ENCODE measurements around the gene ERBB4.

Gene ERBB4

DNA sequence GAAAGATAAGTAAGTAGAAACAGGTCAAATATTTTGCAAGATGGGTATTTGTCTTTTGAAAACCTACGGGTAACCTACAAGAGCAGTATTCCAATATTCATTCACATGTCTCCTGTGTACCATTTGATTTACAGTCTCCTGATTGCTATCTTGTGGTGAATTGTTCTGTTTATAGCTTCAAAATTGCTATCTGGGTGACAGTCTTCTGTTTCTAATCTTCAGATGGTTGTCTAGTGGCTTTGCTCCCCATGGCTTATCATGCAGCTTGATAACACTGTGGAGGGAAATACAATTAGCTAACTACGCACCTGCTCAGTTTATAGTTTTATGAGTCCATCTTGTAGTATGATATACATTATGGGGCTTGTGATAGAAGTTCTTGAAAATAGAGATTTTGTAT is 1165.4 kb downstream of the ERBB4 start:
- no peak for DNase-seq

DNA sequence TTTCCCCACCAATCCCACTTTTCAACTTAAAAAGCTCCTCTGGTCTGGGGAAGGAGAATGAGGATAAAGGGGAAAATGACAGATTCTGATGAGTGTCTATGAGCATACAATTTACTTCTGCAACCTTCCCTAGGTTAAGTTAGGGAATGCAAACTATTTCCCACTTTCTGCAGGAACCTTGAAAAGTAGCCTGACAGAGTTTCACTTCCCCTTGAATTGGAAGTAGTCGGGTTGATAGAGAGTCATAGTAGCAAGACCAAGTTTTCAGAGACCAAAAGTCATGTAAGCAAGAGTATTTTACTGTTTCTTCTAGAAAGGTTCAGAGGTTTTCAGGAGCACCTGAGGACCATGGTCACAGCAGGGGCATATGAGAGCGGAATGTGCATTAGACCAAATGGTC is 1167.1 kb downstream of the ERBB4 start:
- no peak for DNase-seq

DNA sequence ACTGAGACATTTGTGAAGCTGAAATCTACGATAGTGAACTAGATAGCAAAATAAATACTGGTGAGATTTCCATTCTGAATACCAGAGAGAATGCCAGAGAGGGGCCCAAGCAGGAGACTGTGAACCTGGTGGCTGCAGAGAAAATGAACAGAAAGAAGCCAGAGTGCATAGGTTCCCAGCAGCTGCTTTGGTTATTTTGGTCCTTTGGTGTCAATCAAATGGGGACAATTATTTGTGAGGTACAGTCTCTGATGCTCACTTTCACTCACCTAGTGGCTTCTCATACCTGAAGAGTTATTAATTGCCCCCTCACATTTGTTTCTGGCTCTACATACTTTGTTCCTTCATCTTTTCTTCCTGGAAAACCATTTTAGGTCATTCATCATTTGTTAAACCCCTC is 1170.1 kb downstream of the ERBB4 start:
- no peak for DNase-seq

DNA sequence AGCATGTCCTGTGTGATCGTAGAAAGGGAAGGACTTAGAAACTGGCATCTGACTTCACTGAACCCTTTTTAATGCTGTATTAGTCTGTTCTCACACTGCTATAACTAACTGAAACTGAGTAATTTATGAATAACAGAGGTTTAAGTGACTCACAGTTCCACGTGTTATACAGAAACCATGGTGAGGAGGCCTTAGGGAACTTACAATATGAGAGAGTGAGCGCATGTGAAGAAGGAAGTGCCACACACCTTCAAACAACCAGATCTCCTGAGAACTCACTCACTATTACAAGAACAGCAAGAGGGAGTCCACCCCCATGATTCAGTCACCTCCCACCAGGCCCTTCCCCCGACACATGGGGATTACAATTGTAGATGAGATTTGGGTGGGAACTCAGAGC is 1170.9 kb downstream of the ERBB4 start:
- DNase-seq = no peak

DNA sequence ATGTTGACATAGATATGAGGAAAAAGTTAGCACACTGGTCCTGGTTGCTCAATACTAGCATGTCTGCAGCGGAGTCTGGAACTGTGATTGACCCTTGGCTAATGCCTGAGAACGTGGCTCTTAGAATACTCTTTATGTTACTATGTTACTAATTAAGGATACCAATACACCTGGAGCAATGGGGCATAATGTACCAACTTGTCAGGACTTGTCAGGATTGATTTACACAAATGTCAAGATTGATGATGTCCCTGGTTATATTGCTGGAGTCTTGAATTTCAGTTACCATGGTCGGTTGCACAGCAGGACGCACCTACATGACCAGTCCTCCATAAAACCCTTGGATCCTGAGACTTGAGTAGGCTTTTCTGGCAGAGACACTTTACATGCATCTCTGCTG is 1171.3 kb downstream of the ERBB4 start:
- DNase-seq = no peak

GRCh38 chr2:211364911-211365310 is 1173.7 kb downstream of the ERBB4 start:
- no peak for DNase-seq

GRCh38 chr2:211361383-211361782 is 1177.2 kb downstream of the ERBB4 start:
- DNase-seq = no peak

DNA sequence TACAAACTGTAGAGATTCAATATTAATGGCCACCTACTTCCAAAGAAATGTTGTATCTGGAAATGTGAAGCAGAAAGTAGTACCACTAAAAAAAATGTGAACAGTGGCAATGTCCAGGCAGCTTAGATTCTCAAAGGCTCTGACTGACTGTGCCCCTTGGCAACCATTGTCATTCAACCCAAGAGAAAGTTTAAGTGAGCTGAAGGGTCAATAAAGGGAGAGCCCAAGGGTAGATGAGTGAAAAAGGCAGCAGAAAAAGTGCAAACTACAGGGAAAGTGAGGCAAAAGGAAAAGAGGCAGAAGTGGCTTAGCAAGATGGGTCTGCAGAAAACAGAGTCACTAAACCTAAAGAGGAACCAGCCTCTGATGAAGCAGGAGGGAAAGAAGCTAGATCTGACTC is 1179.3 kb downstream of the ERBB4 start:
- no peak for DNase-seq

DNA sequence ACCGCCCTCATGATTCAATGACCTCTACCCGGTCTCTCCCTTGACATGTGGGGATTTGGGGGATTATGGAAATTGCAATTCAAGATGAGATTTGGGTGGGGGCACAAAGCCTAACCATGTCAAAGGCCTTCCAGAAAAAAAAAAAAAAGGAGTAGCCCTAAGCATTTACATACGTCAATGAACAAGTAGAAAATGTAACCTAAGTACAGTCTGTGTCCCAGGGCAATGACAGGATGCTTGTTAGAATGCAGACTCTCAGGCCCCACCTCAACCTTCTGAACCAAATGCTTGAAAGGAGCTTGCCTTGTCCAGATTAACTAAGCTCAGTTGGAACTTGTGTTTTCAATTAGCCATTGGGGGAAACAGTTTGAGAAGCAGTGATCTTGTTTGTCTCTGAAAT is 1180.1 kb downstream of the ERBB4 start:
- no peak for DNase-seq

DNA sequence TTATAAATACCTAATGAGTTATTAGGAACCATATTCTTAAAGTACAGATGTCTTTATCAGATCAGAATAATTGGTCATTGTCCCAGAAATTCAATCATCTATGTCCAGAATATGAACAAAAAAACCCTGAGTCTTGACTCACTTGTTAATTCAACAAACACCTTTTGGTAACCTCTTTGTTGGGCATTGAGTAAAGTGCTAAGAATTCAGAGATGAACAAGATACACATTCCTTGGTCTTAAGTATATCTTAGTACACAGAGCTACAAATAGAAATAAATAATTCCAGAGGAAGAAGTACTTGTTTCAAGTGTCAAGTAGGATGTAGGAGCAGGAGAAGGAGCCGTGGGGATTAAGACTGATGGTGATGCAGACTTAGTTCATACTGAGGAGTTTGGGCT is 1184.1 kb downstream of the ERBB4 start:
- DNase-seq = no peak

- no peak for DNase-seq
These were observed 1186.6 kb downstream of the ERBB4 start for GRCh38 chr2:211351987-211352386.

- DNase-seq = no peak
These were observed 1189.6 kb downstream of the ERBB4 start for GRCh38 chr2:211349031-211349430.

DNA sequence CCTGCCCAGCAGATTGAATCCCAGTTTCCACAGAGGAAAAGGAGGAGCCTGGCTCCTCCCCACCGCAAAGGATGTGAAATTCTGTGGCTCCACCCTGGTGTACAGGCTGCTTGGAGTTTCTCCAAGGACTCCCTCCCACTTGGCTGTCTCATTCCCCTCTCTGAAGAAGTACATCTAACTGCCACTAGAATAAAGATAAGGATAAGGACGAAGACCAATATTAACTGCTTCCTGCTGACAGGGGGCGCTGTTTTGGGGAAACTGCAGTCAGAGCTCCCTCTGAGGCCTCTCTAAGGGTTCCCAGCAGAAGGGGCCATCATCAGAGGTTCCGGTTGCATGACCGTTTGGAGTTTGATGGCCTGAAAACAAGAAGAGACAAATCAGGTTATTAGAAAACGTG is 1191.3 kb downstream of the ERBB4 start:
- DNase-seq = no peak

DNA sequence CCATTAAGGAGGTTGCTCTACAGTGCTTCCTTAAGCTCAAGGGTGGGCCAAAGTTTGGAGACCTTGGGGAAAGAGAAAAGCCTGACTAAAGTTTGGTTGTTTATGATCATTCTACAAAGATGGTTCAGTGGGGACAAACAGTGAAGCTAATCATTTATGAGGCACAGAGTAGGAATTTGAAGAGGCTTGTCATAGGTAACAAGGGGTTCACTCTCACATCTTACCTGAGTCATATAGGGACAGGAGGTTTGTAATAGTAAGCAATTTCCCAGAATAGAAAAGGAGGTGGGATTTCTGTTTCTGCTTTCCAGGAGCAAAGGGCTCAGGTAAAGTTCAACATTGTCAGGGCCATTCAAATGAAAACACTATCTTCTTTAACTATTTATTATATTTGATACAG is 1194.3 kb downstream of the ERBB4 start:
- no peak for DNase-seq

- DNase-seq = no peak
These were observed 1205.2 kb downstream of the ERBB4 start for GRCh38 chr2:211333377-211333776.

- DNase-seq = no peak
These were observed 1206.9 kb downstream of the ERBB4 start for GRCh38 chr2:211331736-211332135.

GRCh38 chr2:211329882-211330281 is 1208.7 kb downstream of the ERBB4 start:
- no peak for DNase-seq

DNA sequence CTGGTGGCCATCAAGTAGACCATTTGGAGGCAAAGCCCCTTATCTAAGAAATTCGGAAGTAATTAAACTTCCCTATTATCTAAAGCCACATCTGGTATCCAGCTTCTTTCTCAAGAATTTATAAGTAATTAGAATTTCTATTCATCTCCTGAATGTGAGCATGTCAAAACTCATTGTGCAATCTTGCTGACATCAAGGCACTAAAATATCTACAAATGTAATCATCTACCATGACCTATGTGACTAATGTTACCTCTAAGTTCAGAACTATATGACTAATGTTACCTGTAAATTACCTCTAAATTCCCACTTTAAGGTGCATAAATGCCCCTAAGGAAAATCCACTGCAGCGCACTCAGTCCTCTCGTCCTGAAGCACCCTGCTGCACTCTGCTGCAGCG is 1209.2 kb downstream of the ERBB4 start:
- DNase-seq = no peak

GRCh38 chr2:211328126-211328525 is 1210.5 kb downstream of the ERBB4 start:
- no peak for DNase-seq
